Uterus (tissue), 2 donors: Measurements from ENCODE around the gene MICAL3.

ENCODE experiments used
- CTCF ChIP-seq, 4 experiments: fragments of 200-600 bp in 2 of 4; fragments of 450-650 bp in 2 of 4; sonication (generic) in 2 of 4; IDR thresholded peaks; one replicate each; pipeline ENCODE4 v1.5.1; 2016 to 2019; ENCODE audit warnings: antibody characterized with exemption in 4 of 4, mild to moderate bottlenecking in 2 of 4, moderate library complexity in 1 of 4
- POLR2A ChIP-seq, 2 donors: fragments of 450-650 bp; IDR thresholded peaks; one replicate each; pipeline ENCODE4 v1.6.1; 2016; ENCODE audit warnings: antibody characterized with exemption in 2 of 2, mild to moderate bottlenecking in 1 of 2, moderate library complexity in 1 of 2

- TF ChIP-seq CTCF (IDR thresholded peaks at IDR 0.05), result no peak
- no peak for TF ChIP-seq POLR2A (IDR thresholded peaks at IDR 0.05)
Observed at GRCh38 chr22:17916226-17916889, 108.0 kb downstream of the MICAL3 start.
